Measurements from ENCODE around the gene CNOT6L. TPM values are rescaled to one million over a fixed set of nuclear protein-coding genes. Genes with fewer than 3 reads are reported as not detected.

CNOT6L gene
- polyA plus RNA-seq, 1 of the 3 experiments (the other 2 are of a cell fraction): 2.8 TPM

DNA sequence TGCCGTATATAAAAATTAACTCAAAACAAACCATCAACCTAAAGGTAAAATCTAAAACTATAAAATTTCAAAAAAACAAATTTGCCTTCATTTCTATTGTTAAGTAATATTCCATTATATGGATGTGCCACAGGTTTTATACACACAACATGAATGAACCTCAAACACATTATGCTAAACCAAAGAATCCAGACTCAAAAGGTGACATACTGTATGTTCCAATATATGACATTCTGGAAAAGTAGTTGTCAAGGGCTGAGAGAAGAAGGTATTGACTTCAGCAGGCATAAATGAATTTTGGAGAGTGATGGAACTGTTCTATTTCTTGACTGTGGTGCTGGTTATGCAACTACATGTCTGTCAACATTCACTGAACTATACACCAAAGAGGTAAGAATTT lies 56.6 kb downstream of the CNOT6L start:
- peaks cover 5% of the 10 kb centered on the region for H3F3A ChIP-seq (replicated peaks; ENCODE audit: insufficient read depth)
- H2AFZ ChIP-seq (ENCODE audit: low read depth): no peak overlapping the region
- H4K20me1 ChIP-seq (ENCODE audit: insufficient read depth): no peaks in the 10 kb centered on the region
- TF ChIP-seq GABPA (IDR thresholded peaks at IDR 0.05; ENCODE audit: low read depth) (no peak), CHD2 (IDR thresholded peaks at IDR 0.05; ENCODE audit: low read length, partially characterized antibody) (no peak), YY1 (IDR thresholded peaks at IDR 0.05; ENCODE audit: low read depth) (no peak), NFIC (IDR thresholded peaks at IDR 0.05; ENCODE audit: borderline replicate concordance) (no peak), POLR2AphosphoS5 (IDR thresholded peaks at IDR 0.05; ENCODE audit: low read depth, low read length) (no peak), SMC3 (IDR thresholded peaks at IDR 0.05; ENCODE audit: low read depth, low read length) (no peak), ELF1 (IDR thresholded peaks at IDR 0.05) (no peak), SIN3A (IDR thresholded peaks at IDR 0.05; ENCODE audit: borderline replicate concordance, low read depth, low read length) (no peak), NRF1 (IDR thresholded peaks at IDR 0.05; ENCODE audit: low read depth, low read length) (no peak), FOXJ3 (CRISPR knock-in tag; IDR thresholded peaks at IDR 0.05) (no peak), FOSL2 (IDR thresholded peaks at IDR 0.05; ENCODE audit: borderline replicate concordance, low read depth) (no peak), TAF1 (IDR thresholded peaks at IDR 0.05; ENCODE audit: borderline replicate concordance, low read depth, low read length) (no peak)
- TF ChIP-seq, protein P1, sequence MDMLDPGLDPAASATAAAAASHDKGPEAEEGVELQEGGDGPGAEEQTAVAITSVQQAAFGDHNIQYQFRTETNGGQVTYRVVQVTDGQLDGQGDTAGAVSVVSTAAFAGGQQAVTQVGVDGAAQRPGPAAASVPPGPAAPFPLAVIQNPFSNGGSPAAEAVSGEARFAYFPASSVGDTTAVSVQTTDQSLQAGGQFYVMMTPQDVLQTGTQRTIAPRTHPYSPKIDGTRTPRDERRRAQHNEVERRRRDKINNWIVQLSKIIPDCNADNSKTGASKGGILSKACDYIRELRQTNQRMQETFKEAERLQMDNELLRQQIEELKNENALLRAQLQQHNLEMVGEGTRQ (IDR thresholded peaks at IDR 0.05; ENCODE audit: borderline replicate concordance, low read depth, low read length): no peak
- TF ChIP-seq, protein P2, sequence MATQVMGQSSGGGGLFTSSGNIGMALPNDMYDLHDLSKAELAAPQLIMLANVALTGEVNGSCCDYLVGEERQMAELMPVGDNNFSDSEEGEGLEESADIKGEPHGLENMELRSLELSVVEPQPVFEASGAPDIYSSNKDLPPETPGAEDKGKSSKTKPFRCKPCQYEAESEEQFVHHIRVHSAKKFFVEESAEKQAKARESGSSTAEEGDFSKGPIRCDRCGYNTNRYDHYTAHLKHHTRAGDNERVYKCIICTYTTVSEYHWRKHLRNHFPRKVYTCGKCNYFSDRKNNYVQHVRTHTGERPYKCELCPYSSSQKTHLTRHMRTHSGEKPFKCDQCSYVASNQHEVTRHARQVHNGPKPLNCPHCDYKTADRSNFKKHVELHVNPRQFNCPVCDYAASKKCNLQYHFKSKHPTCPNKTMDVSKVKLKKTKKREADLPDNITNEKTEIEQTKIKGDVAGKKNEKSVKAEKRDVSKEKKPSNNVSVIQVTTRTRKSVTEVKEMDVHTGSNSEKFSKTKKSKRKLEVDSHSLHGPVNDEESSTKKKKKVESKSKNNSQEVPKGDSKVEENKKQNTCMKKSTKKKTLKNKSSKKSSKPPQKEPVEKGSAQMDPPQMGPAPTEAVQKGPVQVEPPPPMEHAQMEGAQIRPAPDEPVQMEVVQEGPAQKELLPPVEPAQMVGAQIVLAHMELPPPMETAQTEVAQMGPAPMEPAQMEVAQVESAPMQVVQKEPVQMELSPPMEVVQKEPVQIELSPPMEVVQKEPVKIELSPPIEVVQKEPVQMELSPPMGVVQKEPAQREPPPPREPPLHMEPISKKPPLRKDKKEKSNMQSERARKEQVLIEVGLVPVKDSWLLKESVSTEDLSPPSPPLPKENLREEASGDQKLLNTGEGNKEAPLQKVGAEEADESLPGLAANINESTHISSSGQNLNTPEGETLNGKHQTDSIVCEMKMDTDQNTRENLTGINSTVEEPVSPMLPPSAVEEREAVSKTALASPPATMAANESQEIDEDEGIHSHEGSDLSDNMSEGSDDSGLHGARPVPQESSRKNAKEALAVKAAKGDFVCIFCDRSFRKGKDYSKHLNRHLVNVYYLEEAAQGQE (IDR thresholded peaks at IDR 0.05; ENCODE audit: low read depth, low read length): no peak
- TF ChIP-seq, protein P3, sequence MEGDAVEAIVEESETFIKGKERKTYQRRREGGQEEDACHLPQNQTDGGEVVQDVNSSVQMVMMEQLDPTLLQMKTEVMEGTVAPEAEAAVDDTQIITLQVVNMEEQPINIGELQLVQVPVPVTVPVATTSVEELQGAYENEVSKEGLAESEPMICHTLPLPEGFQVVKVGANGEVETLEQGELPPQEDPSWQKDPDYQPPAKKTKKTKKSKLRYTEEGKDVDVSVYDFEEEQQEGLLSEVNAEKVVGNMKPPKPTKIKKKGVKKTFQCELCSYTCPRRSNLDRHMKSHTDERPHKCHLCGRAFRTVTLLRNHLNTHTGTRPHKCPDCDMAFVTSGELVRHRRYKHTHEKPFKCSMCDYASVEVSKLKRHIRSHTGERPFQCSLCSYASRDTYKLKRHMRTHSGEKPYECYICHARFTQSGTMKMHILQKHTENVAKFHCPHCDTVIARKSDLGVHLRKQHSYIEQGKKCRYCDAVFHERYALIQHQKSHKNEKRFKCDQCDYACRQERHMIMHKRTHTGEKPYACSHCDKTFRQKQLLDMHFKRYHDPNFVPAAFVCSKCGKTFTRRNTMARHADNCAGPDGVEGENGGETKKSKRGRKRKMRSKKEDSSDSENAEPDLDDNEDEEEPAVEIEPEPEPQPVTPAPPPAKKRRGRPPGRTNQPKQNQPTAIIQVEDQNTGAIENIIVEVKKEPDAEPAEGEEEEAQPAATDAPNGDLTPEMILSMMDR (IDR thresholded peaks at IDR 0.05): no peak
- TF ChIP-seq, protein P4, sequence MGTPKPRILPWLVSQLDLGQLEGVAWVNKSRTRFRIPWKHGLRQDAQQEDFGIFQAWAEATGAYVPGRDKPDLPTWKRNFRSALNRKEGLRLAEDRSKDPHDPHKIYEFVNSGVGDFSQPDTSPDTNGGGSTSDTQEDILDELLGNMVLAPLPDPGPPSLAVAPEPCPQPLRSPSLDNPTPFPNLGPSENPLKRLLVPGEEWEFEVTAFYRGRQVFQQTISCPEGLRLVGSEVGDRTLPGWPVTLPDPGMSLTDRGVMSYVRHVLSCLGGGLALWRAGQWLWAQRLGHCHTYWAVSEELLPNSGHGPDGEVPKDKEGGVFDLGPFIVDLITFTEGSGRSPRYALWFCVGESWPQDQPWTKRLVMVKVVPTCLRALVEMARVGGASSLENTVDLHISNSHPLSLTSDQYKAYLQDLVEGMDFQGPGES (IDR thresholded peaks at IDR 0.05; ENCODE audit: low read depth, low read length): no peak
- TF ChIP-seq, protein P5, sequence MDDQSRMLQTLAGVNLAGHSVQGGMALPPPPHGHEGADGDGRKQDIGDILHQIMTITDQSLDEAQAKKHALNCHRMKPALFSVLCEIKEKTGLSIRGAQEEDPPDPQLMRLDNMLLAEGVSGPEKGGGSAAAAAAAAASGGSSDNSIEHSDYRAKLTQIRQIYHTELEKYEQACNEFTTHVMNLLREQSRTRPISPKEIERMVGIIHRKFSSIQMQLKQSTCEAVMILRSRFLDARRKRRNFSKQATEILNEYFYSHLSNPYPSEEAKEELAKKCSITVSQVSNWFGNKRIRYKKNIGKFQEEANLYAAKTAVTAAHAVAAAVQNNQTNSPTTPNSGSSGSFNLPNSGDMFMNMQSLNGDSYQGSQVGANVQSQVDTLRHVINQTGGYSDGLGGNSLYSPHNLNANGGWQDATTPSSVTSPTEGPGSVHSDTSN (IDR thresholded peaks at IDR 0.05): no peak
- H3K9me2 ChIP-seq: no peaks in the 10 kb centered on the region
- WGBS (ENCODE audit: low lambda C conversion rate): 100% methylated on average over 1 of the region's 1 CpG
- no peak overlapping the region for H3K27ac ChIP-seq (ENCODE audit: low read depth in 2 of 2, low read length in 1 of 2)
- no peak overlapping the region for H3K4me2 ChIP-seq
- no peak for DNase-seq
- H3K79me2 ChIP-seq (ENCODE audit: insufficient read depth): no peaks in the 10 kb centered on the region
- H3K27me3 ChIP-seq (ENCODE audit: insufficient read depth): no peaks in the 10 kb centered on the region
- peaks cover 5 to 21% of the 10 kb centered on the region in 2 experiments for H3K36me3 ChIP-seq (replicated peaks in 1 of 2; ENCODE audit: control insufficient read depth in 1 of 2, insufficient read depth in 2 of 2, low read length in 1 of 2)
- ChIA-PET POLR2A (no interaction called here), CTCF (no interaction called here)
- H3K9ac ChIP-seq: no peak overlapping the region
- peaks cover 8% of the 10 kb centered on the region; the same call in 1 of the 2 replicates for H3K9me3 ChIP-seq
- H3K4me1 ChIP-seq (ENCODE audit: control insufficient read depth in 1 of 2, insufficient read depth in 2 of 2, low read depth in 1 of 2, low read length in 1 of 2): no peaks in the 10 kb centered on the region
- H3K4me3 ChIP-seq (ENCODE audit: low read depth in 2 of 2, low read length in 1 of 2): no peak overlapping the region
